ENCODE data around the gene TMC1. TPM values are rescaled to one million over a fixed set of nuclear protein-coding genes. Genes with fewer than 3 reads are reported as not detected.

The TMC1 gene
- total RNA-seq, 2 experiments from 2014 or later, result not detected

GRCh38 chr9:72597181-72597517 lies 75.7 kb downstream of the TMC1 start:
- Mint-ChIP-seq H3K9me3 (no peaks in the 10 kb centered on the region), H3K27me3 (no peaks in the 10 kb centered on the region), H3K4me3 (no peak overlapping the region), H3K27ac (no peak overlapping the region), H3K4me1 (ENCODE audit: low read depth) (peaks cover 13% of the 10 kb centered on the region), H3K36me3 (no peaks in the 10 kb centered on the region)
- DNase-seq, result no peak
- ChIA-PET CTCF (interaction anchor here (1.2 to 1.3 kb wide), 3 partner anchors 314 to 325 kb away, joined by 3 to 10 read pairs (median 6); no protein-coding TSS in a partner anchor), POLR2A (interaction anchor here (1.0 kb wide), 1 partner anchor 154 kb away, joined by 3 read pairs; no protein-coding TSS in a partner anchor)
- intact Hi-C loops (cut with micrococcal nuclease), result no loop called here

DNA sequence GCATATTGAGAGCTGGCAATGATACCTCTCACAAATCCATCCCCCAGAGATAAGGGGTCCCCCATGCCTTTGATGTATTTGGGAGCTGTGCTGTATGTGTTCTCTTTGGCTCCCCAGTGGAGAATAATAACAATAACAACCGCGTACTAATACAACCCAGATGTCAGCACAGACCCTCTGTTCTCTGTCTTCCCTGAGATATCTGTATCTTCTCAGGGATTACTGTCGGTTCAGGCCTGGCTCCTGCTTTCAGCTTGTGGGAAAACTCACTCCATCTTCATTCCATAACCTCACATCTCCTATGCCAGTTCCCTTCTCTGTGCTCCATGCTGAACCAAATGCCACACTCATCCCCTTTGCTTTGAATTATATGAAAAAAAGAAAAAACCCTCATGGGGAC lies 76.2 kb downstream of the TMC1 start:
- no peak for DNase-seq
- POLR2A ChIA-PET, result interaction anchor here (0.6 to 1.0 kb wide), 2 partner anchors 43 to 154 kb away, joined by 3 to 4 read pairs; no protein-coding TSS in a partner anchor
- Mint-ChIP-seq H3K4me1 (ENCODE audit: low read depth) (peaks cover 12% of the 10 kb centered on the region), H3K27me3 (no peaks in the 10 kb centered on the region), H3K4me3 (no peak overlapping the region), H3K27ac (no peak overlapping the region), H3K9me3 (no peaks in the 10 kb centered on the region), H3K36me3 (no peaks in the 10 kb centered on the region)
- CTCF ChIA-PET, result interaction anchor here (0.7 to 2.6 kb wide), 4 partner anchors 233 to 326 kb away, joined by 3 to 16 read pairs (median 4); no protein-coding TSS in a partner anchor
- intact Hi-C loops (cut with micrococcal nuclease), result no loop called here

DNA sequence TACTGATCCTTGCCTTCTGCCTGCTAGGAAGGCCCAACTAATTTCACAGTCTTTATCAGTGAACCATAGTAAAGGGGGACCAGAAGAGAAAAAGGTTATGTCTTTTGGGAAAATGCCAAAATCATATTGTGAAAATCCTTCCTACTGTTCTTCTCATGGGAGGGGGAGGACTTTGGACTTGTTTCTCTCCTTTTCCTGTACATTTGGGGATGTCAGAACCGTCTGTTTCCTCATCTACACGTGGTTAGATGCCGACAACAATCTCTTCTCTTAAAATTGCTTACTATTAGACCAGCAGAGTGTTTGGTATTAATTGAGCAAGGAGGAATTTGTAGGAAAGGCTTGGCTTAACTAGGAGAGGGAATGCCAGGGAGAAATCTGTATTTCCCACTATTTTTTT lies 77.2 kb downstream of the TMC1 start:
- H3K9me3 Mint-ChIP-seq, result no peaks in the 10 kb centered on the region
- CTCF ChIA-PET, result interaction anchor here (2.6 kb wide), 1 partner anchor 318 kb away, joined by 16 read pairs; no protein-coding TSS in a partner anchor

GRCh38 chr9:72599874-72600534 lies 78.6 kb downstream of the TMC1 start:
- intact Hi-C loops (cut with micrococcal nuclease), result no loop called here
- no peak for DNase-seq
- H3K27ac Mint-ChIP-seq, result no peak overlapping the region
- POLR2A ChIA-PET, result no interaction called here
- H3K27me3 Mint-ChIP-seq, result no peaks in the 10 kb centered on the region
- H3K4me3 Mint-ChIP-seq, result no peak overlapping the region
- CTCF ChIA-PET, result interaction anchor here (0.7 to 2.9 kb wide), 3 partner anchors 8 to 319 kb away, joined by 3 to 16 read pairs (median 11); no protein-coding TSS in a partner anchor
- H3K4me1 Mint-ChIP-seq (ENCODE audit: low read depth), result peaks cover 11% of the 10 kb centered on the region
- H3K36me3 Mint-ChIP-seq, result no peaks in the 10 kb centered on the region
- H3K9me3 Mint-ChIP-seq, result no peaks in the 10 kb centered on the region

More for the DNA sequence above, 77.2 kb downstream of the TMC1 start:
- H3K27ac Mint-ChIP-seq, result no peak overlapping the region
- POLR2A ChIA-PET, result no interaction called here
- no peaks in the 10 kb centered on the region for H3K27me3 Mint-ChIP-seq
- no peak for DNase-seq
- no peaks in the 10 kb centered on the region for H3K36me3 Mint-ChIP-seq
- intact Hi-C loops (cut with micrococcal nuclease), result no loop called here
- H3K4me1 Mint-ChIP-seq (ENCODE audit: low read depth), result peaks cover 11% of the 10 kb centered on the region
- H3K4me3 Mint-ChIP-seq, result no peak overlapping the region

GRCh38 chr9:72600671-72601070 lies 79.3 kb downstream of the TMC1 start:
- Mint-ChIP-seq H3K36me3 (no peaks in the 10 kb centered on the region), H3K9me3 (no peaks in the 10 kb centered on the region), H3K27ac (no peak overlapping the region), H3K4me3 (no peak overlapping the region), H3K4me1 (ENCODE audit: low read depth) (peaks cover 11% of the 10 kb centered on the region), H3K27me3 (no peaks in the 10 kb centered on the region)
- intact Hi-C loops (cut with micrococcal nuclease), result no loop called here
- POLR2A ChIA-PET, result no interaction called here
- DNase-seq, result no peak
- CTCF ChIA-PET, result interaction anchor here (0.7 to 2.9 kb wide), 2 partner anchors 9 to 11 kb away, joined by 3 to 11 read pairs; no protein-coding TSS in a partner anchor

GRCh38 chr9:72601615-72602014 lies 80.2 kb downstream of the TMC1 start:
- H3K9me3 Mint-ChIP-seq, result no peaks in the 10 kb centered on the region
- no peak overlapping the region for H3K27ac Mint-ChIP-seq
- H3K4me1 Mint-ChIP-seq (ENCODE audit: low read depth), result peaks cover 7% of the 10 kb centered on the region
- H3K36me3 Mint-ChIP-seq, result no peaks in the 10 kb centered on the region
- H3K4me3 Mint-ChIP-seq, result no peak overlapping the region
- DNase-seq, result no peak
- no peaks in the 10 kb centered on the region for H3K27me3 Mint-ChIP-seq
- CTCF ChIA-PET, result interaction anchor here (1.8 to 2.9 kb wide), 2 partner anchors 10 to 320 kb away, joined by 8 to 11 read pairs; no protein-coding TSS in a partner anchor
- POLR2A ChIA-PET, result no interaction called here
- intact Hi-C loops (cut with micrococcal nuclease), result no loop called here

DNA sequence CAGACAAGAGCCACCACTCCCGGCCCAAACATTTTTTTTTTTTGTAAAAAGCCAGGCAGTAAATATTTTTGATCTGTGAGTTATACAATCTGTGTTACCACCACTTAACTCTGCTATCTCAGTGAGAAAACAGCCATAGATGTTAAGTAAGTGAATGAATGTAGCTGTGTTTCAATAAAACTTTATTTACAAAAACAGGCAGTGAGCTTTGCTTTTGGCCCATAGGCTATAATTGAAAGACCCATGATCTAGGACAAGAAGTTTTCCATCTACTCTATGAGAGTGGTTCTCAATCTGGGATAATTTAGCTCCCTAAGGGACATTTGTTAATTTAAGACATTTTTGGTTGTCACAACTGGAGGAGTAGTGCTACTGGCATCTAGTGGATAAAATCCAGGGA lies 91.0 kb downstream of the TMC1 start:
- H3K4me1 Mint-ChIP-seq (ENCODE audit: low read depth), result no peaks in the 10 kb centered on the region

GRCh38 chr9:72614067-72614466 lies 92.7 kb downstream of the TMC1 start:
- no peaks in the 10 kb centered on the region for H3K27me3 Mint-ChIP-seq
- DNase-seq, result no peak
- no peak overlapping the region for H3K27ac Mint-ChIP-seq
- intact Hi-C loops (cut with micrococcal nuclease), result no loop called here
- ChIA-PET CTCF (no interaction called here), POLR2A (no interaction called here)
- H3K4me1 Mint-ChIP-seq (ENCODE audit: low read depth), result no peaks in the 10 kb centered on the region
- no peak overlapping the region for H3K4me3 Mint-ChIP-seq
- H3K36me3 Mint-ChIP-seq, result no peaks in the 10 kb centered on the region
- H3K9me3 Mint-ChIP-seq, result no peaks in the 10 kb centered on the region

More for the DNA sequence above, 91.0 kb downstream of the TMC1 start:
- Mint-ChIP-seq H3K9me3 (no peaks in the 10 kb centered on the region), H3K27me3 (no peaks in the 10 kb centered on the region), H3K27ac (no peak overlapping the region), H3K36me3 (no peaks in the 10 kb centered on the region), H3K4me3 (no peak overlapping the region)
- CTCF ChIA-PET, result interaction anchor here (1.1 to 1.3 kb wide), 2 partner anchors 23 to 341 kb away, joined by 3 to 4 read pairs; no protein-coding TSS in a partner anchor
- POLR2A ChIA-PET, result interaction anchor here (0.7 kb wide), 1 partner anchor 296 kb away, joined by 3 read pairs; no protein-coding TSS in a partner anchor
- no peak for DNase-seq
- intact Hi-C loops (cut with micrococcal nuclease), result no loop called here

DNA sequence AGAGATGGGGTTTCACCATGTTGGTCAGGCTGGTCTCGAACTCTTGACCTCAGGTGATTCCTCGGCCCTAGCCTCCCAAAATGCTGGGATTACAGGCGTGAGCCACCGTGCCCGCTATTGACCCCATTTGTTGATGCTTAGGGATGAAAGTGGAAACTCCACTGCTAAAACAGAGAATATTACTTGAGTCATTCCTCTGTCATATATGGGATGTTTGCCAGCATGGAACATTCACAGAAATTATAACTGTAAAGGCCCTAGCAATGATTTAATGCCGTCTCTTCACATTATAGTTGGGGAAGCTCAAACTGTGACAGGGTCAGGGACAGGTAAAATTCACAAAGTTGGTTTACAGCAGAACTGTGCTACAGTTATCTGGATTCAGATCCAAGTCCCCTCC lies 94.5 kb downstream of the TMC1 start:
- Mint-ChIP-seq H3K4me3 (no peak overlapping the region), H3K9me3 (no peaks in the 10 kb centered on the region), H3K27ac (no peak overlapping the region), H3K27me3 (no peaks in the 10 kb centered on the region), H3K36me3 (no peaks in the 10 kb centered on the region), H3K4me1 (ENCODE audit: low read depth) (no peaks in the 10 kb centered on the region)
- intact Hi-C loops (cut with micrococcal nuclease), result no loop called here
- CTCF ChIA-PET, result no interaction called here
- DNase-seq, result no peak
- POLR2A ChIA-PET, result no interaction called here

- CTCF ChIA-PET, result interaction anchor here (0.6 kb wide), 1 partner anchor 328 kb away, joined by 4 read pairs; no protein-coding TSS in a partner anchor
- POLR2A ChIA-PET, result no interaction called here
- no peaks in the 10 kb centered on the region for H3K4me1 Mint-ChIP-seq (ENCODE audit: low read depth)
- DNase-seq, result no peak
- H3K27me3 Mint-ChIP-seq, result no peaks in the 10 kb centered on the region
- H3K4me3 Mint-ChIP-seq, result no peak overlapping the region
- no peaks in the 10 kb centered on the region for H3K9me3 Mint-ChIP-seq
- H3K27ac Mint-ChIP-seq, result no peak overlapping the region
- H3K36me3 Mint-ChIP-seq, result no peaks in the 10 kb centered on the region
- intact Hi-C loops (cut with micrococcal nuclease), result no loop called here
These were observed 97.4 kb downstream of the TMC1 start for GRCh38 chr9:72618811-72619210.

- Mint-ChIP-seq H3K36me3 (no peaks in the 10 kb centered on the region), H3K4me3 (no peak overlapping the region), H3K27ac (no peak overlapping the region), H3K4me1 (ENCODE audit: low read depth) (no peaks in the 10 kb centered on the region), H3K9me3 (no peaks in the 10 kb centered on the region), H3K27me3 (no peaks in the 10 kb centered on the region)
- intact Hi-C loops (cut with micrococcal nuclease), result no loop called here
- ChIA-PET POLR2A (no interaction called here), CTCF (no interaction called here)
- DNase-seq, result no peak
These were observed 100.8 kb downstream of the TMC1 start for GRCh38 chr9:72622186-72622585.

- no peak overlapping the region for H3K27ac Mint-ChIP-seq
- intact Hi-C loops (cut with micrococcal nuclease), result no loop called here
- H3K36me3 Mint-ChIP-seq, result no peaks in the 10 kb centered on the region
- ChIA-PET CTCF (interaction anchor here (0.8 kb wide), 1 partner anchor 342 kb away, joined by 4 read pairs; no protein-coding TSS in a partner anchor), POLR2A (no interaction called here)
- H3K4me1 Mint-ChIP-seq (ENCODE audit: low read depth), result no peaks in the 10 kb centered on the region
- H3K9me3 Mint-ChIP-seq, result no peaks in the 10 kb centered on the region
- no peaks in the 10 kb centered on the region for H3K27me3 Mint-ChIP-seq
- DNase-seq, result no peak
- no peak overlapping the region for H3K4me3 Mint-ChIP-seq
These were observed 101.7 kb downstream of the TMC1 start for GRCh38 chr9:72623156-72623555.

GRCh38 chr9:72627147-72627546 lies 105.7 kb downstream of the TMC1 start:
- no peak overlapping the region for H3K4me3 Mint-ChIP-seq
- no peak for DNase-seq
- ChIA-PET POLR2A (no interaction called here), CTCF (no interaction called here)
- H3K4me1 Mint-ChIP-seq (ENCODE audit: low read depth), result no peaks in the 10 kb centered on the region
- H3K27ac Mint-ChIP-seq, result no peak overlapping the region
- no peaks in the 10 kb centered on the region for H3K9me3 Mint-ChIP-seq
- no peaks in the 10 kb centered on the region for H3K27me3 Mint-ChIP-seq
- no peaks in the 10 kb centered on the region for H3K36me3 Mint-ChIP-seq
- intact Hi-C loops (cut with micrococcal nuclease), result no loop called here

Measured in activated CD4-positive, alpha-beta memory T cell treated with anti-CD3 and anti-CD28 coated beads for 36 hours (primary cell).